PFSK-1 (cell line): ENCODE data around the gene SLC2A4RG.

Experiments used
- POLR2AphosphoS5 ChIP-seq: IDR thresholded peaks from 2 replicates; pipeline ENCODE4 v1.6.1; 2012; ENCODE audit warnings: low read depth, mild to moderate bottlenecking, control low read depth, low read length, moderate library complexity
- SIN3A ChIP-seq: IDR thresholded peaks from 2 replicates; pipeline ENCODE4 v1.6.1; 2012; ENCODE audit warnings: mild to moderate bottlenecking, low read length, moderate library complexity, borderline replicate concordance; ENCODE audit not compliant: insufficient read depth
- TAF1 ChIP-seq: IDR thresholded peaks from 2 replicates; pipeline ENCODE4 v1.6.1; 2012; ENCODE audit warnings: low read length, control low read depth, borderline replicate concordance; ENCODE audit not compliant: insufficient read depth
- TF ChIP-seq, protein P1 (sequence below), 2 experiments: IDR thresholded peaks; 2 replicates each; pipeline versions ENCODE4 v1.6.1 to v1.8.0; 2011 to 2012; ENCODE audit warnings: low read depth in 2 of 2, low read length in 2 of 2, control low read depth in 1 of 2, inconsistent platforms in 1 of 2, mild to moderate bottlenecking in 1 of 2, moderate library complexity in 1 of 2; ENCODE audit not compliant: insufficient read depth in 1 of 2

GRCh38 chr20:63741676-63742380 lies 2.3 kb downstream of the SLC2A4RG start:
- TF ChIP-seq, protein P1, sequence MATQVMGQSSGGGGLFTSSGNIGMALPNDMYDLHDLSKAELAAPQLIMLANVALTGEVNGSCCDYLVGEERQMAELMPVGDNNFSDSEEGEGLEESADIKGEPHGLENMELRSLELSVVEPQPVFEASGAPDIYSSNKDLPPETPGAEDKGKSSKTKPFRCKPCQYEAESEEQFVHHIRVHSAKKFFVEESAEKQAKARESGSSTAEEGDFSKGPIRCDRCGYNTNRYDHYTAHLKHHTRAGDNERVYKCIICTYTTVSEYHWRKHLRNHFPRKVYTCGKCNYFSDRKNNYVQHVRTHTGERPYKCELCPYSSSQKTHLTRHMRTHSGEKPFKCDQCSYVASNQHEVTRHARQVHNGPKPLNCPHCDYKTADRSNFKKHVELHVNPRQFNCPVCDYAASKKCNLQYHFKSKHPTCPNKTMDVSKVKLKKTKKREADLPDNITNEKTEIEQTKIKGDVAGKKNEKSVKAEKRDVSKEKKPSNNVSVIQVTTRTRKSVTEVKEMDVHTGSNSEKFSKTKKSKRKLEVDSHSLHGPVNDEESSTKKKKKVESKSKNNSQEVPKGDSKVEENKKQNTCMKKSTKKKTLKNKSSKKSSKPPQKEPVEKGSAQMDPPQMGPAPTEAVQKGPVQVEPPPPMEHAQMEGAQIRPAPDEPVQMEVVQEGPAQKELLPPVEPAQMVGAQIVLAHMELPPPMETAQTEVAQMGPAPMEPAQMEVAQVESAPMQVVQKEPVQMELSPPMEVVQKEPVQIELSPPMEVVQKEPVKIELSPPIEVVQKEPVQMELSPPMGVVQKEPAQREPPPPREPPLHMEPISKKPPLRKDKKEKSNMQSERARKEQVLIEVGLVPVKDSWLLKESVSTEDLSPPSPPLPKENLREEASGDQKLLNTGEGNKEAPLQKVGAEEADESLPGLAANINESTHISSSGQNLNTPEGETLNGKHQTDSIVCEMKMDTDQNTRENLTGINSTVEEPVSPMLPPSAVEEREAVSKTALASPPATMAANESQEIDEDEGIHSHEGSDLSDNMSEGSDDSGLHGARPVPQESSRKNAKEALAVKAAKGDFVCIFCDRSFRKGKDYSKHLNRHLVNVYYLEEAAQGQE (IDR thresholded peaks at IDR 0.05; ENCODE audit: insufficient read depth in 1 of 2, low read depth in 2 of 2, low read length in 2 of 2): no peak
- TF ChIP-seq TAF1 (no peak), SIN3A (no peak), POLR2AphosphoS5 (no peak)
